ENCODE measurements around the gene PRKAR2B.
"Not testable (repeated sequence)": the region's sequence is repeated elsewhere in the genome, so short reads cannot be mapped to it uniquely, and the experiment has no call there.

PRKAR2B gene

DNA sequence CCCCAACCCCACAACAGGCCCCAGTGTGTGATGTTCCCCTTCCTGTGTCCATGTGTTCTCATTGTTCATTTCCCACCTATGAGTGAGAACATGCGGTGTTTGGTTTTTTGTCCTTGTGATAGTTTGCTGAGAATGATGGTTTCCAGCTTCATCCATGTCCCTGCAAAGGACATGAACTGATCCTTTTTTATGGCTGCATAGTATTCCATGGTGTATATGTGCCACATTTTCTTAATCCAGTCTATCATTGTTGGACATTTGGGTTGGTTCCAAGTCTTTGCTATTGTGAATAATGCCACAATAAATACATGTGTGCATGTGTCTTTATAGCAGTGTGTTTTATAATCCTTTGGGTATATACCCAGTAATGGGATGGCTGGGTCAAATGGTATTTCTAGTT is 10.5 kb downstream of the PRKAR2B start:
- H3K9ac ChIP-seq (ENCODE audit: low read length); H3K9me3 ChIP-seq (ENCODE audit: low read length); H3K27me3 ChIP-seq (ENCODE audit: control insufficient read depth in 1 of 2, insufficient read depth in 2 of 2, low read length in 2 of 2); H3K4me3 ChIP-seq (ENCODE audit: low read depth in 1 of 2, low read length in 2 of 2); H3K36me3 ChIP-seq (ENCODE audit: insufficient read depth, low read length); H3K4me1 ChIP-seq (ENCODE audit: insufficient read depth, low read length); H3K27ac ChIP-seq (ENCODE audit: low read depth, low read length): not testable (repeated sequence)

DNA sequence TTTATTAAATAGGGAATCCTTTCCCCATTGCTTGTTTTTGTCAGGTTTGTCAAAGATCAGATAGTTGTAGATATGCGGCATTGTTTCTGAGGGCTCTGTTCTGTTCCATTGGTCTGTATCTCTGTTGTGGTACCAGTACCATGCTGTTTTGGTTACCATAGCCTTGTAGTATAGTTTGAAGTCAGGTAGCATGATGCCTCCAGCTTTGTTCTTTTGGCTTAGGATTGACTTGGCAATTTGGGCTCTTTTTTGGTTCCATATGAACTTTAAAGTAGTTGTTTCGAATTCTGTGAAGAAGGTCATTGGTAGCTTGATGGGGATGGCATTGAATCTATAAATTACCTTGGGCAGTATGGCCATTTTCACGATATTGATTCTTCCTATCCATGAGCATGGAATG is 11.6 kb downstream of the PRKAR2B start:
- not testable (repeated sequence) for H3K27me3 ChIP-seq (ENCODE audit: control insufficient read depth in 1 of 2, insufficient read depth in 2 of 2, low read length in 2 of 2); H3K4me1 ChIP-seq (ENCODE audit: insufficient read depth, low read length); H3K4me3 ChIP-seq (ENCODE audit: low read depth in 1 of 2, low read length in 2 of 2); H3K36me3 ChIP-seq (ENCODE audit: insufficient read depth, low read length); H3K27ac ChIP-seq (ENCODE audit: low read depth, low read length); H3K9ac ChIP-seq (ENCODE audit: low read length); H3K9me3 ChIP-seq (ENCODE audit: low read length)

DNA sequence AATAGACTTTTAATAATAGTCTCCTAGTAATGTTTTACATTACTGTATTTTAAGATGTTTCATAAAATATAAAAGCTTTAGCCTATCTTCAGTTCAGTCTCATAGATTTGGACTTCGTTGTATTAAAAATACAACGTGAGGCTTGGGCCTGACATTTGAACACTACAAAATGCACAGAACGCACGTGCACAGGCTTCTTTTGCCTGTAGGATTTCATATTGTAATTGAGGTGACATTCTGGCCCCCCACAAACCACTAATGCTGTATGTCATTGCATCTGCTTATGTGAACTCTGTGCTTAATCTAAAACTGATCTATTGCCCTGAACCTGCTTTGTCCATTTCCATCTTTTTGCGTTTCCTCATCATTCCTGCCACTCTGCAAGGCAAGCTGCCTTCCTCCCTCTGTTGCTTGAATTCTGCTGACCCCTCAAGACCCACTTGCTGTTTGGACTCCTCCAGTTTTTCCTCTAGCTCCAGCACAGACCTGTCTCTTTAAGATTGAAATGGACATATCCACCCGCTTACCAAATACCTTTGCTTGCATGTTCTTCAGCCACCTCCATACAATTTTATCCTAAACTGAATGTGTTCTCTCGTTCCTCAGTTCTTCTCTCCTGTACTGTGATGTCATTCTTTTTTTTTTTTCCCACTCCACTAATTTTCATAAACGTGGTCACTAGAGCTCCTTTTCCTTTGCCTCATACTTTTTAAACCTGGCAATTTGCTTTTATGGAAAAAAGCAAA is 12.4 kb downstream of the PRKAR2B start:
- H3K9me3 ChIP-seq (ENCODE audit: low read length): no peaks in the 10 kb centered on the region
- no peaks in the 10 kb centered on the region for H3K36me3 ChIP-seq (ENCODE audit: insufficient read depth, low read length)
- no peak overlapping the region for H3K4me3 ChIP-seq (ENCODE audit: low read depth in 1 of 2, low read length in 2 of 2)
- no peaks in the 10 kb centered on the region for H3K4me1 ChIP-seq (ENCODE audit: insufficient read depth, low read length)
- H3K9ac ChIP-seq (ENCODE audit: low read length): no peak overlapping the region
- H3K27ac ChIP-seq (ENCODE audit: low read depth, low read length): no peak overlapping the region
- no peaks in the 10 kb centered on the region for H3K27me3 ChIP-seq (ENCODE audit: control insufficient read depth in 1 of 2, insufficient read depth in 2 of 2, low read length in 2 of 2)

DNA sequence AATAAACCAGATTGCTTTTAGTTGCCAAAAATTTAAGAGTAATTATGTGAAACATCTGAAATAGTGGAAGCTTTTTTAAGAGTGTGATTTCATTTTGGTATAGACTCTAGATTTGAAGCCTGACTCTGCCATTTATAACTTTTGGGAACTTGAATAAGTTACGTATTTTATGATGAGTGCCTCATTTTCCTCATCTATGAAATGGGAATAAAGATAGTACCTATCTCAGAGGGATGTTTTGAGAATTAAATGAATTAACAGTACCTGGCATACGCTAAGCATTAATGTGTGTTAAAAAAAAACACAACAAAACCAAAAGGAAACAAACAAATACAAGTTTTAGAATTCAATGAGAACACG is 12.9 kb downstream of the PRKAR2B start:
- H3K27ac ChIP-seq (ENCODE audit: low read depth, low read length): no peak overlapping the region
- no peak overlapping the region for H3K9ac ChIP-seq (ENCODE audit: low read length)
- no peaks in the 10 kb centered on the region for H3K27me3 ChIP-seq (ENCODE audit: control insufficient read depth in 1 of 2, insufficient read depth in 2 of 2, low read length in 2 of 2)
- H3K4me1 ChIP-seq (ENCODE audit: insufficient read depth, low read length): no peaks in the 10 kb centered on the region
- no peaks in the 10 kb centered on the region for H3K36me3 ChIP-seq (ENCODE audit: insufficient read depth, low read length)
- no peaks in the 10 kb centered on the region for H3K9me3 ChIP-seq (ENCODE audit: low read length)
- no peak overlapping the region for H3K4me3 ChIP-seq (ENCODE audit: low read depth in 1 of 2, low read length in 2 of 2)

DNA sequence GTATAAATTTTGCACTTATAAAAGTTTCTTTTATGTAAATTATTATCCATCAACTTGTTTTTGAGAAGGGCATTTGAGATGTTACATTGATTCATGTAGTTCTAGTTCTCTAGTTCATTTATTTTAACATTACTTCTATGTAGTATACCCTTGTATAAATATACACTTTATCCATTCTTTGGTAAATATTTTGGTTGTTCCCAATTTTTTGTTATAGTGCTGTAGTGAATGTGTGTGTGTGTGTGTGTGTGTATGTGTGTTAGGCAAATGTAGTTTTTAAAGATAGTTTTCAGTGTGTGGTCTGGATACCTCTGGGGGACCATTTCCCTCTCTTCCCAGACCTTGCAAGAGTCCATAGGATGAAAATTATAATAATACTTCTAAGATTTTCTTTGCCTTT is 15.0 kb downstream of the PRKAR2B start:
- H3K27me3 ChIP-seq (ENCODE audit: control insufficient read depth in 1 of 2, insufficient read depth in 2 of 2, low read length in 2 of 2): no peaks in the 10 kb centered on the region

DNA sequence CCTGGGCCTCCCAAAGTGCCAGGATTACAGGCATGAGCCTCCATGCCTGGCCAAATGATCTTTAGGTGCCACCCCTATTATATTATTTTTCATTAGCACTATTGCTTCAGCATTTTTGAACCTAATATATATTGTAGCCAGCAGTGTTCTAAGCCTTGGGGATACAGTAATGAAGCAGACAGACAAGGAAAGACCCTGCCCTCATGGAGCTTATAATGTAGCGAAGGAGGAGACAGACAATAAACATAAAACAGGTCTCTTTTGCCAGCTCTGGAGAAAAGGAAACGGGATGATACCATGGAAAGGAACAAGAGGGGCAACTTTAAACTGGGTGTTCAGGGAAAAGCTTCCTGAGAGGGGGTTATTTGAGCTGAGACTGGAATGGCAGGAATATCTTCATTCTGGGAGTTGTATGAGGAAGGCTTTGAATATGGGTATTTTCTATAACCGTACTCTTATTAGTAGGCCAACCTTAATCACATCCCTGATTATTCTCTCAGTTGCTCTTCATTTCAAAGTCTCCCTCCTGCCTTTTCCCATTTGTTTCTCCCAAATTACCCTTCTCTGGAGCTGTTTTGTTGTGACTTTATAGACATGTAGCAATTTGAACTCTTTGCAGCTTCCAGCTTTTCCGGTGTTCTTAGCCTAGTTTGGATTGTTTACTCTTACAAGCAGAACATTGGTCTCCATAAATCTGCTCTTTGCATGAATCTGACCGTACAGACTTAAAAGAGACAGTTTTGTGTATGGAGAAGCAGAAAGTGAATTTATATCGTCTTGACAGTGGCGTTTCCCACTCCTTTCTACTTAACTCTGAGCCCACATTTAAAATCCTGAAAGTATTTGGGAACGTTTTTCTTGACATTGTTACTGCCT is 19.0 kb downstream of the PRKAR2B start:
- no peak overlapping the region for H3K4me3 ChIP-seq (ENCODE audit: low read depth in 1 of 2, low read length in 2 of 2)
- no peaks in the 10 kb centered on the region for H3K27me3 ChIP-seq (ENCODE audit: control insufficient read depth in 1 of 2, insufficient read depth in 2 of 2, low read length in 2 of 2)
- H3K27ac ChIP-seq (ENCODE audit: low read depth, low read length): no peak overlapping the region
- no peaks in the 10 kb centered on the region for H3K36me3 ChIP-seq (ENCODE audit: insufficient read depth, low read length)
- H3K9ac ChIP-seq (ENCODE audit: low read length): no peak overlapping the region
- H3K9me3 ChIP-seq (ENCODE audit: low read length): no peaks in the 10 kb centered on the region
- no peaks in the 10 kb centered on the region for H3K4me1 ChIP-seq (ENCODE audit: insufficient read depth, low read length)

More for the DNA sequence above, 15.0 kb downstream of the PRKAR2B start:
- Histone ChIP-seq H3K27ac (ENCODE audit: low read depth, low read length) (no peak overlapping the region), H3K9me3 (ENCODE audit: low read length) (no peaks in the 10 kb centered on the region), H3K4me3 (ENCODE audit: low read depth in 1 of 2, low read length in 2 of 2) (no peak overlapping the region), H3K4me1 (ENCODE audit: insufficient read depth, low read length) (no peaks in the 10 kb centered on the region), H3K36me3 (ENCODE audit: insufficient read depth, low read length) (no peaks in the 10 kb centered on the region), H3K9ac (ENCODE audit: low read length) (no peak overlapping the region)

DNA sequence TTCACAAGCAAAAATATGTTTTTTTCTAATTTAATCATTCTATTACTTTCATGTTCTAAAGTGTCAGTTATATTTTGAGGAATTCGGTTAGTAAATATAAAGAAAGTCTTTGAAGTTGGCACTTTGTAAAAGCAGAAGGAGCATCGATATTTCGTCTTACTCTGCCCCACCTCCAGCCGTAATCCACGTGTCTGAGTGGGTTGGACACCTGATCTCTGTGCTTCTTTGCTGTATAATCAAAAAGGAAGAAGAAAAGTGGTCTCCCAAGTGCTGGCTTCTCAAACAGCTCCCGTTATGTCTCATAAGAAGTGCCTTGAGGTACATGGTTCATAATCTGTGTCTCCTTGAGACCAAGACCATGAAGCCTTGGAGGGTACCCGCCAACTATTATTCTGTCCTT is 19.8 kb downstream of the PRKAR2B start:
- Histone ChIP-seq H3K4me1 (ENCODE audit: insufficient read depth, low read length) (no peaks in the 10 kb centered on the region), H3K27me3 (ENCODE audit: control insufficient read depth in 1 of 2, insufficient read depth in 2 of 2, low read length in 2 of 2) (no peaks in the 10 kb centered on the region), H3K9me3 (ENCODE audit: low read length) (no peaks in the 10 kb centered on the region), H3K36me3 (ENCODE audit: insufficient read depth, low read length) (no peaks in the 10 kb centered on the region), H3K4me3 (ENCODE audit: low read depth in 1 of 2, low read length in 2 of 2) (no peak overlapping the region), H3K9ac (ENCODE audit: low read length) (no peak overlapping the region), H3K27ac (ENCODE audit: low read depth, low read length) (no peak overlapping the region)

DNA sequence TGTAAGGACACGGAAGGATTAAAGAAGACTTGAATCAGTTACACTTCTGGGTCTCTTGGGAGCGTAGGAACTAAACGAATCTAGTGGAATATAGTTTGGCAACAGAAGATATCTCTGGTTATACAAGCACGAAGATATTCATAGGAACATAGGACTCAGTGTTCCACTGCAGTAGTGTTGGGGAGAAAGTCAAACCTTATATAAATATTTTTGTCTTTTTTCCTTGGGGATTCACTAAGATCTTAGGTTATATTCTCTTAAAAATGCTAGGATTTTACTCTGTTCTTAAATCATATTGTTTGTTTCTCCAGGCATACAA is 21.4 kb downstream of the PRKAR2B start:
- Histone ChIP-seq H3K27me3 (ENCODE audit: control insufficient read depth in 1 of 2, insufficient read depth in 2 of 2, low read length in 2 of 2) (no peaks in the 10 kb centered on the region), H3K27ac (ENCODE audit: low read depth, low read length) (no peak overlapping the region), H3K36me3 (ENCODE audit: insufficient read depth, low read length) (no peaks in the 10 kb centered on the region), H3K9ac (ENCODE audit: low read length) (no peak overlapping the region), H3K9me3 (ENCODE audit: low read length) (no peaks in the 10 kb centered on the region), H3K4me3 (ENCODE audit: low read depth in 1 of 2, low read length in 2 of 2) (no peak overlapping the region), H3K4me1 (ENCODE audit: insufficient read depth, low read length) (no peaks in the 10 kb centered on the region)

DNA sequence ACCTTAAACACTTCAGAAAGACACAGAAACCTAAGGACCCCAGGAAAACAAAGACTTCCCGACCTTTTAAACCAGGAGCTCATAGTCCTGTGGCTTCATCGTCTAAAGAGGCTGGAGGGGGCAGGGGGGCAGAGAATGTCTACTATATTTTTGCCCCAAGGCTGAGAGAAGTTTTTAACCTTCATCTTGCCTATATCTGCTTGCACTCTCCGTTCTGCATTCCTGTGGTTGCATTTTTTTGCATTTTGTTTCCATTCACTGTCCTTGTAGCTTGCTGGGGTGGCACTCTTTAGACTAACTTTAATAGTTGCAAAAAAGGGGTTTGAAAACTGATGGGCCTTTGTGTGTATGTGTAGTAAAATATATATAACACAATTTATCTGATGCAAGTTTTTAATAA is 23.7 kb downstream of the PRKAR2B start:
- no peak overlapping the region for H3K27ac ChIP-seq (ENCODE audit: low read depth, low read length)
- no peaks in the 10 kb centered on the region for H3K9me3 ChIP-seq (ENCODE audit: low read length)
- no peaks in the 10 kb centered on the region for H3K27me3 ChIP-seq (ENCODE audit: control insufficient read depth in 1 of 2, insufficient read depth in 2 of 2, low read length in 2 of 2)
- H3K9ac ChIP-seq (ENCODE audit: low read length): no peak overlapping the region
- H3K4me3 ChIP-seq (ENCODE audit: low read depth in 1 of 2, low read length in 2 of 2): no peak overlapping the region
- H3K4me1 ChIP-seq (ENCODE audit: insufficient read depth, low read length): no peaks in the 10 kb centered on the region
- no peaks in the 10 kb centered on the region for H3K36me3 ChIP-seq (ENCODE audit: insufficient read depth, low read length)

DNA sequence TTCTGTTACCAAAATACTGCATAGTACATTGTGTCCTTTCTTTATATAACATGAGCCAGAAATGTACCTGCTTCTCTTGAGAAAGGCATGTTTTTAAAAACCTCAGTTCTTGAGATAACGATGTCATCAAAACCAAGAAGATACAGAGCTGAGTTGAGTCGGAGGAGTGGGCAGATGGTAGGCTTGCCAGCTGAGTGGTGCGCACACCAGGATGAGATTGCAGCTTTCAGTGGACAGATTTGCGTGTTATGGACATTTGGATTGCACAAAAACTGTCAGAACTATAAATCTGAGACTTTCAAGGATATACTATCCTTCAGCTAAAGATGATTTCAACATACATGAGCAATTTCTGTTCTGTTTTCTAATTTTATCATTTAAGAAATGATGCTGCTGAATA is 25.0 kb downstream of the PRKAR2B start:
- H3K9me3 ChIP-seq (ENCODE audit: low read length): no peaks in the 10 kb centered on the region
- H3K36me3 ChIP-seq (ENCODE audit: insufficient read depth, low read length): no peaks in the 10 kb centered on the region
- no peak overlapping the region for H3K4me3 ChIP-seq (ENCODE audit: low read depth in 1 of 2, low read length in 2 of 2)
- no peak overlapping the region for H3K27ac ChIP-seq (ENCODE audit: low read depth, low read length)
- no peaks in the 10 kb centered on the region for H3K27me3 ChIP-seq (ENCODE audit: control insufficient read depth in 1 of 2, insufficient read depth in 2 of 2, low read length in 2 of 2)
- no peaks in the 10 kb centered on the region for H3K4me1 ChIP-seq (ENCODE audit: insufficient read depth, low read length)
- H3K9ac ChIP-seq (ENCODE audit: low read length): no peak overlapping the region

DNA sequence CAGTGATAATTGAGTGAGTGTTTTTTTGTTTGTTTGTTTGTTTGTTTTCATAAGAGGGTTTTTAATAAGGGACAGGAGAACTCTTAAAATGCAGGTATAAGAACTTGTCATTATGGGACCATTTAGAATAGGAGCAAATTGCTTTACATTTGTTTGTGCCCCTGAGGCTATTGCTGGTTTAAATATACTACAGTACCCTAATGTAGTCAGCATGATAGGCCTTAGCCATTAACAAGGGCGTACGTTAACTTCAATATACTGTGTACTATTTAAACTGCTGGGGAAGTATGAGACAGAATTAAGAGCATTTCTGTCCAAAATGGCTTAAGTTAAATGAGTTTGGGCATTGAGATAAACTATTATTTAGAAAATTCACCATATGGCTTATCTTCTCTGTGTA is 26.2 kb downstream of the PRKAR2B start:
- no peak overlapping the region for H3K27ac ChIP-seq (ENCODE audit: low read depth, low read length)

DNA sequence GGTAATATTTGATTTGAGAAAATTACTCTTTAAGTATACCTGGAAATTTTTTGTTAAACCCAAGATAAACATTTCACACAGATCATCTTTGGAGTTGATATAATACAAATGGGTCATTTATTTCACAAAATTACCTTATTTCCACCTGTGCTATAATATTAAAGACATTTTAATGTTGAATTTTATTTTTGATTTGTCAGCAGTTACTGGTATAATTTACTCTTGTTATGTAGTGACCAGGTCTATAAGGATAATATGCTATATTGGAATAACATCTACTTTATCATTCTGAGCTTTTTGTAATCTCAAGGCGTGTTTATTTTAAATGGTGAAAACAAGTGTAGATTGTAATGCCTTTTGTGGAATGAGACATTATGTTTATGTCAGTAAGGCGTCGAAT is 26.6 kb downstream of the PRKAR2B start:
- Histone ChIP-seq H3K27me3 (ENCODE audit: control insufficient read depth in 1 of 2, insufficient read depth in 2 of 2, low read length in 2 of 2) (no peaks in the 10 kb centered on the region), H3K27ac (ENCODE audit: low read depth, low read length) (no peak overlapping the region)

More for the DNA sequence above, 26.2 kb downstream of the PRKAR2B start:
- Histone ChIP-seq H3K36me3 (ENCODE audit: insufficient read depth, low read length) (no peaks in the 10 kb centered on the region), H3K9me3 (ENCODE audit: low read length) (no peaks in the 10 kb centered on the region), H3K4me1 (ENCODE audit: insufficient read depth, low read length) (no peaks in the 10 kb centered on the region), H3K4me3 (ENCODE audit: low read depth in 1 of 2, low read length in 2 of 2) (no peak overlapping the region), H3K27me3 (ENCODE audit: control insufficient read depth in 1 of 2, insufficient read depth in 2 of 2, low read length in 2 of 2) (no peaks in the 10 kb centered on the region), H3K9ac (ENCODE audit: low read length) (no peak overlapping the region)

More for the DNA sequence above, 26.6 kb downstream of the PRKAR2B start:
- no peaks in the 10 kb centered on the region for H3K9me3 ChIP-seq (ENCODE audit: low read length)
- H3K36me3 ChIP-seq (ENCODE audit: insufficient read depth, low read length): no peaks in the 10 kb centered on the region
- H3K4me1 ChIP-seq (ENCODE audit: insufficient read depth, low read length): no peaks in the 10 kb centered on the region
- no peak overlapping the region for H3K9ac ChIP-seq (ENCODE audit: low read length)
- H3K4me3 ChIP-seq (ENCODE audit: low read depth in 1 of 2, low read length in 2 of 2): no peak overlapping the region
